ENCODE data around the gene USP46.

Gene USP46

GRCh38 chr4:52612341-52612740 lies 46.8 kb downstream of the USP46 start:
- ChIA-PET CTCF (interaction anchor here (1.1 to 1.5 kb wide), 2 partner anchors 25 to 66 kb away, joined by 3 read pairs; no protein-coding TSS in a partner anchor), POLR2A (no interaction called here)
- no peak overlapping the region for H3K4me3 ChIP-seq (ENCODE audit: low read depth, low read length)
- DNase-seq (ENCODE audit: low read depth, low spot score): no peak
- TF ChIP-seq, protein P1, sequence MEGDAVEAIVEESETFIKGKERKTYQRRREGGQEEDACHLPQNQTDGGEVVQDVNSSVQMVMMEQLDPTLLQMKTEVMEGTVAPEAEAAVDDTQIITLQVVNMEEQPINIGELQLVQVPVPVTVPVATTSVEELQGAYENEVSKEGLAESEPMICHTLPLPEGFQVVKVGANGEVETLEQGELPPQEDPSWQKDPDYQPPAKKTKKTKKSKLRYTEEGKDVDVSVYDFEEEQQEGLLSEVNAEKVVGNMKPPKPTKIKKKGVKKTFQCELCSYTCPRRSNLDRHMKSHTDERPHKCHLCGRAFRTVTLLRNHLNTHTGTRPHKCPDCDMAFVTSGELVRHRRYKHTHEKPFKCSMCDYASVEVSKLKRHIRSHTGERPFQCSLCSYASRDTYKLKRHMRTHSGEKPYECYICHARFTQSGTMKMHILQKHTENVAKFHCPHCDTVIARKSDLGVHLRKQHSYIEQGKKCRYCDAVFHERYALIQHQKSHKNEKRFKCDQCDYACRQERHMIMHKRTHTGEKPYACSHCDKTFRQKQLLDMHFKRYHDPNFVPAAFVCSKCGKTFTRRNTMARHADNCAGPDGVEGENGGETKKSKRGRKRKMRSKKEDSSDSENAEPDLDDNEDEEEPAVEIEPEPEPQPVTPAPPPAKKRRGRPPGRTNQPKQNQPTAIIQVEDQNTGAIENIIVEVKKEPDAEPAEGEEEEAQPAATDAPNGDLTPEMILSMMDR (IDR thresholded peaks at IDR 0.05; ENCODE audit: insufficient read depth, low read length, missing control alignments): no peak

- ChIA-PET POLR2A (no interaction called here), CTCF (no interaction called here)
- no peak overlapping the region for H3K4me3 ChIP-seq (ENCODE audit: low read depth, low read length)
- no peak for DNase-seq (ENCODE audit: low read depth, low spot score)
- TF ChIP-seq, protein P1 (IDR thresholded peaks at IDR 0.05; ENCODE audit: insufficient read depth, low read length, missing control alignments): no peak
Measured at GRCh38 chr4:52611030-52611555, 48.0 kb downstream of the USP46 start.

DNA sequence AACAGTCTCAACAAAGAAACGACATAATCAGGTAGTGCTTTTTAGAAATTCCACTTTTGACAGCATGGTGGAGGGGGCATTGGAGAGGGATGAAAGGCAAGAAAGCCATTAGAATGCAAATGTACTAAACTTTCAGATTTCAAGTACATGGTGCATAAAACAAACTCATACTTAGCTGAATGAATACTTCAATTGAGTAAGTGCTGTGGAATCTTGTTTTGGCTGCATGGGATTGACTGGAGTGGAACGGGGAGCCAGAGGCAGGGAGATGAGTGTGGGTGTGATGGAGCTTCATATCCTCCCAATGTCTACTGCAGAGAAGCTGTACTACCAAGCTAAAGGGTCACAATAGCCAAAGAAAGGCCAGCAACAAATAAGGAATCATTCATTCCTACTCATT lies 52.4 kb downstream of the USP46 start:
- DNase-seq (ENCODE audit: low read depth, low spot score): peak; percentile 38
- CTCF ChIA-PET: interaction anchor here (3.1 kb wide), 1 partner anchor 376 kb away, joined by 11 read pairs; no protein-coding TSS in a partner anchor
- no peak overlapping the region for H3K4me3 ChIP-seq (ENCODE audit: low read depth, low read length)
- POLR2A ChIA-PET: no interaction called here
- TF ChIP-seq, protein P1 (IDR thresholded peaks at IDR 0.05; ENCODE audit: insufficient read depth, low read length, missing control alignments): no peak

- no peak overlapping the region for H3K4me3 ChIP-seq (ENCODE audit: low read depth, low read length)
- DNase-seq (ENCODE audit: low read depth, low spot score): no peak
- ChIA-PET POLR2A (no interaction called here), CTCF (interaction anchor here (3.1 kb wide), 1 partner anchor 377 kb away, joined by 11 read pairs; no protein-coding TSS in a partner anchor)
- TF ChIP-seq, protein P1 (IDR thresholded peaks at IDR 0.05; ENCODE audit: insufficient read depth, low read length, missing control alignments): no peak
Measured at GRCh38 chr4:52606040-52606439, 53.1 kb downstream of the USP46 start.

DNA sequence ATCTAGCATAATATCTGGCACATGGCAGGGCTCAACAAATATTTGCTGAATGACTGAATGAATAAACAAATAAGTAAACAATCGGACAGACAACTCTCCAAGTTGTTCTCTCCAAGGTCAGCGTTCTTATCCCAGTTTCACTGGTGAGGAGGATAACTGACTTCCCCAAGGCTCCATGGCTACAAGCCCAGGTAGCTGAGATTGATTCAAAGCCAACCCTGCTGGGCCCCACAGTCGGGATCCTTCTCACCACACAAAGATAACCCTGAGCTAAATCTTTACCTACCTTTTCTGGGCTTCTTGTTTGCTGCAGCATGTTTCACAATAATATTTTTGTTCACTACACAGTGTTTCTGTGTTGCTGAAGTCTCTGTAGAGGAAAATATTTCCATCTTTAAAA lies 54.9 kb downstream of the USP46 start:
- no peak overlapping the region for H3K4me3 ChIP-seq (ENCODE audit: low read depth, low read length)
- DNase-seq (ENCODE audit: low read depth, low spot score): no peak
- ChIA-PET POLR2A (no interaction called here), CTCF (no interaction called here)
- TF ChIP-seq, protein P1 (IDR thresholded peaks at IDR 0.05; ENCODE audit: insufficient read depth, low read length, missing control alignments): no peak

DNA sequence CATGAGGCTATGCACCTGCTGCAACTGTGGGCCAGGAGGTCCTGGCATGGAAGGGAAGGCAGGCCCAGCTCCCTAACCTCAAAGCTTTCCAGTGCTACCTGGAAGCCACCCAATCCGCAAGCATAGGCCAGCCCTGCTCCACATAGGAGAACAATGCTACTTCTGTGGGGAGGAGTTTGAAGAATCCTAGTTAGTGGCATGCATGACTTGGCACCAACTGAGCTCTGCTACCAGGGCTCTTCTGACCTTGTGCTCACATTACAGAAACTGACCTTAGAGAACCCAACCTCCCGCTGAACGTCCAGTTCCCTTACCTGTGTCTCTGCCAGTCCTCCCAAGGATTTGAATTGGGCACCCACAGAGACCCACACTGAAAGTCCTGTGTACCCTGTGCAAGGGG lies 58.8 kb downstream of the USP46 start:
- CTCF ChIA-PET: interaction anchor here (1.0 kb wide), 1 partner anchor 382 kb away, joined by 3 read pairs; no protein-coding TSS in a partner anchor
- POLR2A ChIA-PET: no interaction called here
- no peak overlapping the region for H3K4me3 ChIP-seq (ENCODE audit: low read depth, low read length)
- TF ChIP-seq, protein P1 (IDR thresholded peaks at IDR 0.05; ENCODE audit: insufficient read depth, low read length, missing control alignments): no peak
- no peak for DNase-seq (ENCODE audit: low read depth, low spot score)

All from AG04449 (cell line).